ENCODE measurements around the gene PHACTR3. TPM values are rescaled to one million over a fixed set of nuclear protein-coding genes. Genes with fewer than 3 reads are reported as not detected.

The PHACTR3 gene
- total and polyA plus RNA-seq, 2 experiments from 2014 or later = 0.45 to 0.61 TPM

DNA sequence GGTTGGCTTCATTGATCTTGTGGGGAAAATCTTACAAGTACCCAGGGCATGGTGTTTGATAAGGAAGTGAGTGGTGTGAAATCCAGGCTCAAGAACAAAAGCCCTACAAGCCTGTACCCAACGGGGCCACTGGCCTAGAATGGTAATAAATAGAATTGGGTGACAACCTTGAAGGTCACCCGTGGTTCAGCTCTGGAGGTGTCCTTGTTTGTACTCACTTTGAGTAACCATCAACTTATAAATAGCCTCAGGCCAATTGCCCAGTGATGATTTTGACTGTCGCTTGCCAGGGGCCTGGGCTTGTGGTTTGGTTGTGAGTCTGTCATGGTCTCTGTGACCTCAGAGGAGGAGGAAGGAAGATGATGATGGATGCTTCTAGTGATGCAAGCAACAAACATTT is 87.8 kb downstream of the PHACTR3 start:
- no peak overlapping the region for H3K27ac Mint-ChIP-seq
- H3K9me3 Mint-ChIP-seq = no peaks in the 10 kb centered on the region
- H3K27ac ChIP-seq (ENCODE audit: low read depth) = no peak overlapping the region

More for the DNA sequence above, 87.8 kb downstream of the PHACTR3 start:
- H3K36me3 ChIP-seq (ENCODE audit: insufficient read depth) = no peaks in the 10 kb centered on the region
- H2AFZ ChIP-seq = no peak overlapping the region
- ATAC-seq (no peak), DNase-seq (ENCODE audit: low spot score) (no peak)
- no peak overlapping the region for H3K4me3 ChIP-seq
- H3K27me3 ChIP-seq (ENCODE audit: insufficient read depth) = no peaks in the 10 kb centered on the region
- H3K4me2 ChIP-seq = no peak overlapping the region
- H3K27me3 Mint-ChIP-seq (ENCODE audit: insufficient read depth, low read depth, poor library complexity) = peaks cover 9% of the 10 kb centered on the region
- H3K79me2 ChIP-seq (replicated peaks; ENCODE audit: insufficient read depth) = no peaks in the 10 kb centered on the region
- H3K4me3 Mint-ChIP-seq = no peak overlapping the region
- no peaks in the 10 kb centered on the region for H3K4me1 ChIP-seq (ENCODE audit: insufficient read depth)
- no peaks in the 10 kb centered on the region for H4K20me1 ChIP-seq (replicated peaks; ENCODE audit: insufficient read depth)
- no peaks in the 10 kb centered on the region for H3K36me3 Mint-ChIP-seq (ENCODE audit: low read depth)
- no peaks in the 10 kb centered on the region for H3F3A ChIP-seq (replicated peaks; ENCODE audit: low read depth)
- H3K4me1 Mint-ChIP-seq = peaks cover 4% of the 10 kb centered on the region; the same call in 1 of the 3 replicates
- no peak for TF ChIP-seq ETS1 (IDR thresholded peaks at IDR 0.05)
- no peak for TF ChIP-seq POLR2AphosphoS5 (IDR thresholded peaks at IDR 0.05; ENCODE audit: low read depth)
- TF ChIP-seq ZNF114 (CRISPR knock-in tag; IDR thresholded peaks at IDR 0.05) = no peak
- TF ChIP-seq STAT1 (IDR thresholded peaks at IDR 0.05; ENCODE audit: unreplicated experiment) = no peak
- TF ChIP-seq ZNF462 (CRISPR knock-in tag; IDR thresholded peaks at IDR 0.05) = no peak
- TF ChIP-seq EZH2 (IDR thresholded peaks at IDR 0.05; ENCODE audit: low read depth, unreplicated experiment) = no peak
- no peak for TF ChIP-seq EZH2phosphoT487 (IDR thresholded peaks at IDR 0.05; ENCODE audit: unreplicated experiment)
- TF ChIP-seq REST (IDR thresholded peaks at IDR 0.05; ENCODE audit: unreplicated experiment) = no peak
- TF ChIP-seq NANOG (IDR thresholded peaks at IDR 0.05; ENCODE audit: borderline replicate concordance) = no peak
- TF ChIP-seq, protein P1, sequence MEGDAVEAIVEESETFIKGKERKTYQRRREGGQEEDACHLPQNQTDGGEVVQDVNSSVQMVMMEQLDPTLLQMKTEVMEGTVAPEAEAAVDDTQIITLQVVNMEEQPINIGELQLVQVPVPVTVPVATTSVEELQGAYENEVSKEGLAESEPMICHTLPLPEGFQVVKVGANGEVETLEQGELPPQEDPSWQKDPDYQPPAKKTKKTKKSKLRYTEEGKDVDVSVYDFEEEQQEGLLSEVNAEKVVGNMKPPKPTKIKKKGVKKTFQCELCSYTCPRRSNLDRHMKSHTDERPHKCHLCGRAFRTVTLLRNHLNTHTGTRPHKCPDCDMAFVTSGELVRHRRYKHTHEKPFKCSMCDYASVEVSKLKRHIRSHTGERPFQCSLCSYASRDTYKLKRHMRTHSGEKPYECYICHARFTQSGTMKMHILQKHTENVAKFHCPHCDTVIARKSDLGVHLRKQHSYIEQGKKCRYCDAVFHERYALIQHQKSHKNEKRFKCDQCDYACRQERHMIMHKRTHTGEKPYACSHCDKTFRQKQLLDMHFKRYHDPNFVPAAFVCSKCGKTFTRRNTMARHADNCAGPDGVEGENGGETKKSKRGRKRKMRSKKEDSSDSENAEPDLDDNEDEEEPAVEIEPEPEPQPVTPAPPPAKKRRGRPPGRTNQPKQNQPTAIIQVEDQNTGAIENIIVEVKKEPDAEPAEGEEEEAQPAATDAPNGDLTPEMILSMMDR (conservative IDR thresholded peaks at IDR 0.05; ENCODE audit: low read depth in 2 of 2) = no peak
- TF ChIP-seq JUNB (IDR thresholded peaks at IDR 0.05; ENCODE audit: unreplicated experiment) = no peak
- TF ChIP-seq ZNF331 (CRISPR knock-in tag; IDR thresholded peaks at IDR 0.05; ENCODE audit: low read depth) = no peak
- TF ChIP-seq CREB1 (CRISPR knock-in tag; IDR thresholded peaks at IDR 0.05; ENCODE audit: low read depth) = no peak
- no peaks in the 10 kb centered on the region for H3K9me2 ChIP-seq (ENCODE audit: insufficient read depth)
